Activated naive CD4-positive, alpha-beta T cell treated with anti-CD3 and anti-CD28 coated beads, Interleukin-2, amount 50 U/mL, for 72 hours (primary cell): ENCODE data around the gene TMEM150C. TPM values are rescaled to one million over a fixed set of nuclear protein-coding genes. Genes with fewer than 3 reads are reported as not detected.
"Not testable (repeated sequence)": the region's sequence is repeated elsewhere in the genome, so short reads cannot be mapped to it uniquely, and the experiment has no call there.

Experiments used
- ATAC-seq, 2 donors: fragments of 150-1000 bp; cut with Tn5 transposase; 2 replicates each; pipeline ENCODE4 v1.10.0; 2021; ENCODE audit warnings: mild to moderate bottlenecking in 2 of 2, moderate library complexity in 2 of 2
- DNase-seq, 2 donors: peaks; one replicate each; pipeline ENCODE4 v3.0.0; 2021 to 2022; ENCODE audit warnings: low spot score in 2 of 2
- H3K27ac Mint-ChIP-seq, 2 donors: one replicate each; pipeline ENCODE4 v1.8.0; 2022; ENCODE audit warnings: mild to moderate bottlenecking in 2 of 2, mixed read lengths in 2 of 2
- H3K36me3 Mint-ChIP-seq, 2 donors: one replicate each; pipeline ENCODE4 v1.8.0; 2022; ENCODE audit warnings: mixed read lengths in 2 of 2
- H3K9me3 Mint-ChIP-seq, 2 donors: one replicate each; pipeline ENCODE4 v1.8.0; 2022; ENCODE audit warnings: mixed read lengths in 2 of 2
- total RNA-seq, 2 donors: library from RNA; stranded (reverse); gene quantifications; one replicate each; pipeline ENCODE4 v1.2.3, GENCODE V29; 2022

TMEM150C gene
- total RNA-seq, 2 donors from 2014 or later: not detected

- Mint-ChIP-seq H3K36me3 (no peaks in the 10 kb centered on the region), H3K9me3 (no peaks in the 10 kb centered on the region)
These were observed 61.9 kb downstream of the TMEM150C start for GRCh38 chr4:82499738-82500434.

GRCh38 chr4:82496349-82496748 is 65.4 kb downstream of the TMEM150C start:
- Mint-ChIP-seq H3K36me3 (no peaks in the 10 kb centered on the region), H3K9me3 (no peaks in the 10 kb centered on the region), H3K27ac (no peak overlapping the region)
- DNase-seq (no peak), ATAC-seq (no peak)

More at GRCh38 chr4:82499738-82500434, 61.9 kb downstream of the TMEM150C start:
- ATAC-seq: no peak
- no peak overlapping the region for H3K27ac Mint-ChIP-seq
- DNase-seq: no peak

- Mint-ChIP-seq H3K27ac (no peak overlapping the region), H3K9me3 (no peaks in the 10 kb centered on the region), H3K36me3 (no peaks in the 10 kb centered on the region)
- ATAC-seq (no peak), DNase-seq (no peak)
These were observed 66.1 kb downstream of the TMEM150C start for GRCh38 chr4:82495666-82496065.

GRCh38 chr4:82493721-82494425 is 67.9 kb downstream of the TMEM150C start:
- no peaks in the 10 kb centered on the region for H3K36me3 Mint-ChIP-seq
- DNase-seq (no peak), ATAC-seq (no peak)
- no peak overlapping the region for H3K27ac Mint-ChIP-seq
- H3K9me3 Mint-ChIP-seq: no peaks in the 10 kb centered on the region

- Mint-ChIP-seq H3K9me3 (no peaks in the 10 kb centered on the region), H3K27ac (no peak overlapping the region), H3K36me3 (no peaks in the 10 kb centered on the region)
- ATAC-seq (no peak), DNase-seq (no peak)
These were observed 70.4 kb downstream of the TMEM150C start for GRCh38 chr4:82491251-82491960.

- Mint-ChIP-seq H3K36me3 (no peaks in the 10 kb centered on the region), H3K9me3 (no peaks in the 10 kb centered on the region), H3K27ac (no peak overlapping the region)
- ATAC-seq (no peak), DNase-seq (no peak)
These were observed 71.8 kb downstream of the TMEM150C start for GRCh38 chr4:82489987-82490386.

- Mint-ChIP-seq H3K27ac (no peak overlapping the region), H3K9me3 (no peaks in the 10 kb centered on the region), H3K36me3 (no peaks in the 10 kb centered on the region)
- no peak for ATAC-seq
- DNase-seq: no peak
These were observed 72.7 kb downstream of the TMEM150C start for GRCh38 chr4:82489076-82489475.

GRCh38 chr4:82484996-82485783 is 76.6 kb downstream of the TMEM150C start:
- DNase-seq (no peak), ATAC-seq (no peak)
- Mint-ChIP-seq H3K36me3 (peaks cover 0 to 5% of the 10 kb centered on the region in 2 donors), H3K27ac (peak overlapping the region in 1 of 2 donors; percentile 7), H3K9me3 (no peaks in the 10 kb centered on the region)

- peaks cover 0 to 5% of the 10 kb centered on the region in 2 donors for H3K36me3 Mint-ChIP-seq
- no peak for DNase-seq
- no peaks in the 10 kb centered on the region for H3K9me3 Mint-ChIP-seq
- ATAC-seq: no peak
- H3K27ac Mint-ChIP-seq: no peak overlapping the region
These were observed 79.4 kb downstream of the TMEM150C start for GRCh38 chr4:82482387-82482786.

- no peak for ATAC-seq
- no peaks in the 10 kb centered on the region for H3K9me3 Mint-ChIP-seq
- no peak for DNase-seq
- peaks cover 0 to 5% of the 10 kb centered on the region in 2 donors for H3K36me3 Mint-ChIP-seq
- H3K27ac Mint-ChIP-seq: no peak overlapping the region
These were observed 80.3 kb downstream of the TMEM150C start for GRCh38 chr4:82481506-82481840.

GRCh38 chr4:82480771-82481505 is 80.8 kb downstream of the TMEM150C start:
- Mint-ChIP-seq H3K27ac (no peak overlapping the region), H3K36me3 (peaks cover 0 to 5% of the 10 kb centered on the region in 2 donors), H3K9me3 (no peaks in the 10 kb centered on the region)
- DNase-seq (no peak), ATAC-seq (no peak)

- ATAC-seq (no peak), DNase-seq (no peak)
- Mint-ChIP-seq H3K27ac (no peak overlapping the region), H3K36me3 (peaks cover 0 to 5% of the 10 kb centered on the region in 2 donors), H3K9me3 (no peaks in the 10 kb centered on the region)
These were observed 82.2 kb downstream of the TMEM150C start for GRCh38 chr4:82479562-82479961.

GRCh38 chr4:82477469-82477868 is 84.3 kb downstream of the TMEM150C start:
- not testable (repeated sequence) for ATAC-seq, H3K9me3 Mint-ChIP-seq, H3K27ac Mint-ChIP-seq, H3K36me3 Mint-ChIP-seq, DNase-seq

GRCh38 chr4:82475931-82476330 is 85.9 kb downstream of the TMEM150C start:
- not testable (repeated sequence) for DNase-seq, H3K36me3 Mint-ChIP-seq, H3K9me3 Mint-ChIP-seq, H3K27ac Mint-ChIP-seq, ATAC-seq

GRCh38 chr4:82473621-82474164 is 88.1 kb downstream of the TMEM150C start:
- H3K36me3 Mint-ChIP-seq: no peaks in the 10 kb centered on the region
- no peak for ATAC-seq

GRCh38 chr4:82473080-82473479 is 88.7 kb downstream of the TMEM150C start:
- ATAC-seq, H3K27ac Mint-ChIP-seq, DNase-seq, H3K36me3 Mint-ChIP-seq, H3K9me3 Mint-ChIP-seq: not testable (repeated sequence)

More at GRCh38 chr4:82473621-82474164, 88.1 kb downstream of the TMEM150C start:
- H3K9me3 Mint-ChIP-seq: no peaks in the 10 kb centered on the region
- DNase-seq: no peak
- H3K27ac Mint-ChIP-seq: no peak overlapping the region
